HG03575 (cell line): ENCODE data around the gene PMEPA1.

Experiments used
- ATAC-seq: cut with Tn5 transposase; IDR thresholded peaks from one replicate; pipeline ENCODE4 v1.9.1; 2021; ENCODE audit not compliant: unreplicated experiment, insufficient number of reproducible peaks, low FRiP score; ENCODE audit errors: extremely low read depth

PMEPA1 gene

DNA sequence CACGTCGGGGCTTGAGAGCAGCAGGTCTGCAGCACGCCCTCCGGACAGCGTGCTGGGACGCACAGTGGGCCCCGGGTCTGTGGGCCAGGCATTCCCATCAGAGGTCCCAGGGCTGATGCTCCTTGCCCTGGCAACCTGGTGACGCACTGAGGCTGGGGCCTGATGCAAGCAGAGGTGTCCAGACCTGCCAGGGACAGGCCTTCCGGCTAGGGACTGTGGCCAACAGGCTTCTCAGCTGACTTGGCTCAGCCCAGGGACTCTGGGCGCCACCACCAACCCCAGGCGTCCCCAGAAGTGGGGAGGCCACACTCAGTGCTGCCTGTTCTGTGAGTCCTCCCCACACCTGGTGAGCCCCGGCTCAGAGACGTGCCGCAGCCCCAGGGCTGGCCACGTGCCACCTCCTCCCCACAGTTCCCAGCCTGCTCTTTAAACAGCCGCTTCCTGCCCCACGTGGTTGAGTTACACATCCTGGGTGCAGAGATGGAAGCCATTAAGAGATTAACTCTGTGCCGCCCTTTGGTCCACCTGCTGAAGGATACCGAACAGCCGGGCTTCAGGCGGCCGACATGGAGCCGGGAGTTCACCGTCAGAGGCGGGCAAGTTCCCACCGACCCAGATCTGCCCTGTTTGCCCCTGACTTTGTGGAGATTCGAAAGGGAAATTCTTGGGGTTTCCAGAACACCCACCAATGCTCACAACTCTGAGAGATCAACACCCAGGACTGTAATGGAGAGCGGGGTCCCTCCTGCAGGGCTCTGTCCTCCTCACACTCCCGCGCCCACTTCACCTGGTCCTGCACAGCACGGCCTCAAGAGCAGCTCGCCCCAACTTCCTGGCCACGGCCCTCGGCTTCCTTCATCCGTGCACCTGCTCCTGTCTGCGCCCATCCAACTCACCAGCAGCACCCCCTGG, 52.0 kb downstream of the PMEPA1 start:
- ATAC-seq, result no peak

GRCh38 chr20:57656821-57657534, 52.8 kb downstream of the PMEPA1 start:
- no peak for ATAC-seq

GRCh38 chr20:57656252-57656820, 53.5 kb downstream of the PMEPA1 start:
- ATAC-seq, result no peak

DNA sequence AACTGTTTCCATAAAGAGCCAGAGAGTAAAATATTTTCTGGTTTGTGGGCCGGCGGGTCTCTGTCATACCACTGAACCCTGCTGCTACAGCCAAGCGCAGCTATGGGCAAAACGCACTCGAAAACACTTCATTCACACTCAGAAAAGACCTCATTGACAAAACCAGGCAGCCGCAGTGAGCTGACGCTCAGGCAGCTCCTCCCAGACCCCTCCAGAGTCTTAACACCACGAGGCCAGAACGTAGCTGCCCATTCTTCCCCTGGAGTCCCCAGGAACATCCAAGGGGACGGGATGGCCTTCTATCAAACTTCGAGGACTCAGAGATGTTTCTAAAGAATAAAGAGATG, 54.0 kb downstream of the PMEPA1 start:
- ATAC-seq, result no peak

GRCh38 chr20:57654998-57655808, 54.6 kb downstream of the PMEPA1 start:
- no peak for ATAC-seq

- ATAC-seq, result no peak
These were observed 55.3 kb downstream of the PMEPA1 start for GRCh38 chr20:57654363-57654997.

GRCh38 chr20:57653910-57654309, 55.9 kb downstream of the PMEPA1 start:
- ATAC-seq, result no peak

GRCh38 chr20:57653546-57653900, 56.3 kb downstream of the PMEPA1 start:
- no peak for ATAC-seq

GRCh38 chr20:57652606-57653545, 56.9 kb downstream of the PMEPA1 start:
- ATAC-seq, result no peak

GRCh38 chr20:57651881-57652605, 57.8 kb downstream of the PMEPA1 start:
- no peak for ATAC-seq

DNA sequence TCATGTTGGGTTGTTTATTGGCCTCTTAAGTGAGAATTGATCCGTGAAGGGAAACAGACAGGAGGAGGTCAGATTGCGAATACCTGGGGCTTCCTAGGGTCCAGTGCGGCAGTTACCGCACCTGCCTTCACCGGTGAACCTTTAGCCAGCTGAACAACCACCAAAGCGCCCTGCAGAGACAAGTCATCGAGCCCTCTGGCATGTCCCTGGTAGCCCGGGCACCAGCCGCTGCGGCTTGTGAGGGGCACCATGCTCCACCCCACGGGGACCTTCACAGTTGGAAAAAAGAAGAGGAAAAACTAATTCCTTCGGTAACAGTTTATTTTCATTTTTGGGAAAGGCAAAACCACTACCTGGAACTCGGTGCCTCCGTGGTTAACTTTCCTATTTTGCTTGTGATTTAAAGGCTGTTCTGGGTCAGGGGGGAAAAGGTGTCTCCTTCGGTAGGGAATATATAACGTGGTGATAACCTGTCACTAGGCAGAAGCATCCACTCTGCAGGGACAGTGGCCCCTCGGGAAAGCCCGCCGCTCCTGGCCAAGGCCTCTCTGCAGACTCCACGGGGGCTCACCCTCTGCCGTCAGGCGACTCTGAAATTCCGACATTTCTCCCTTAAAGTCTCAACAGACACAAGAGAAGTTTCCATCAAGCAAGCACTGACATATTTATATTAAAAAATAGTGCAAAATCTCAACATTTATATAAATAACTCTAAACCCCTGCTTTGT, 58.9 kb downstream of the PMEPA1 start:
- ATAC-seq, result no peak

GRCh38 chr20:57650266-57650665, 59.5 kb downstream of the PMEPA1 start:
- no peak for ATAC-seq

GRCh38 chr20:57649617-57650015, 60.2 kb downstream of the PMEPA1 start:
- no peak for ATAC-seq

DNA sequence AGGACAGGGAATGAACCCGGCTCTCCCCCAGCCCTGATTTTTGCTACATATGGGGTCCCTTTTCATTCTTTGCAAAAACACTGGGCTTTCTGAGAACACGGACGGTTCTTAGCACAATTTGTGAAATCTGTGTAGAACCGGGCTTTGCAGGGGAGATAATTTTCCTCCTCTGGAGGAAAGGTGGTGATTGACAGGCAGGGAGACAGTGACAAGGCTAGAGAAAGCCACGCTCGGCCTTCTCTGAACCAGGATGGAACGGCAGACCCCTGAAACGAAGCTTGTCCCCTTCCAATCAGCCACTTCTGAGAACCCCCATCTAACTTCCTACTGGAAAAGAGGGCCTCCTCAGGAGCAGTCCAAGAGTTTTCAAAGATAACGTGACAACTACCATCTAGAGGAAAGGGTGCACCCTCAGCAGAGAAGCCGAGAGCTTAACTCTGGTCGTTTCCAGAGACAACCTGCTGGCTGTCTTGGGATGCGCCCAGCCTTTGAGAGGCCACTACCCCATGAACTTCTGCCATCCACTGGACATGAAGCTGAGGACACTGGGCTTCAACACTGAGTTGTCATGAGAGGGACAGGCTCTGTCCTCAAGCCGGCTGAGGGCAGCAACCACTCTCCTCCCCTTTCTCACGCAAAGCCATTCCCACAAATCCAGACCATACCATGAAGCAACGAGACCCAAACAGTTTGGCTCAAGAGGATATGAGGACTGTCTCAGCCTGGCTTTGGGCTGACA, 60.8 kb downstream of the PMEPA1 start:
- no peak for ATAC-seq

GRCh38 chr20:57647933-57648785, 61.7 kb downstream of the PMEPA1 start:
- no peak for ATAC-seq
